NB4 (cell line): ENCODE measurements around the gene ITGA11.

Experiments
- CTCF ChIP-seq: IDR thresholded peaks from one replicate; pipeline ENCODE4 v1.5.1; 2012; ENCODE audit warnings: low read depth, low read length
- POLR2A ChIP-seq: IDR thresholded peaks from 2 replicates; pipeline ENCODE4 v1.6.1; 2011; ENCODE audit warnings: mild to moderate bottlenecking; ENCODE audit not compliant: insufficient read length; ENCODE audit errors: extremely low read depth
- TF ChIP-seq, protein P1 (sequence below): IDR thresholded peaks from 2 replicates; pipeline ENCODE4 v1.6.1; 2011; ENCODE audit warnings: low read depth, low read length

- no peak for TF ChIP-seq CTCF
- TF ChIP-seq POLR2A: no peak
- TF ChIP-seq, protein P1, sequence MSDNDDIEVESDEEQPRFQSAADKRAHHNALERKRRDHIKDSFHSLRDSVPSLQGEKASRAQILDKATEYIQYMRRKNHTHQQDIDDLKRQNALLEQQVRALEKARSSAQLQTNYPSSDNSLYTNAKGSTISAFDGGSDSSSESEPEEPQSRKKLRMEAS: no peak
Measured at GRCh38 chr15:68404056-68404798, 27.7 kb downstream of the ITGA11 start.
